GM21390 (cell line): ENCODE data around the gene NPHP4.

Experiments used
- ATAC-seq: cut with Tn5 transposase; IDR thresholded peaks from one replicate; pipeline ENCODE4 v1.9.1; 2021; ENCODE audit not compliant: unreplicated experiment

Gene NPHP4

GRCh38 chr1:5915587-5916571 is 76.3 kb downstream of the NPHP4 start:
- ATAC-seq, result no peak

- ATAC-seq, result no peak
Measured at GRCh38 chr1:5914676-5915365, 77.4 kb downstream of the NPHP4 start.

- ATAC-seq, result no peak
Measured at GRCh38 chr1:5913876-5914275, 78.3 kb downstream of the NPHP4 start.

GRCh38 chr1:5913078-5913845 is 79.0 kb downstream of the NPHP4 start:
- no peak for ATAC-seq

GRCh38 chr1:5911871-5912271 is 80.4 kb downstream of the NPHP4 start:
- no peak for ATAC-seq

- no peak for ATAC-seq
Measured at GRCh38 chr1:5911157-5911556, 81.1 kb downstream of the NPHP4 start.

GRCh38 chr1:5910666-5911065 is 81.6 kb downstream of the NPHP4 start:
- ATAC-seq, result no peak

GRCh38 chr1:5910276-5910620 is 82.0 kb downstream of the NPHP4 start:
- no peak for ATAC-seq

GRCh38 chr1:5909576-5910275 is 82.5 kb downstream of the NPHP4 start:
- no peak for ATAC-seq

- ATAC-seq, result no peak
Measured at GRCh38 chr1:5908461-5909375, 83.5 kb downstream of the NPHP4 start.

- ATAC-seq, result no peak
Measured at GRCh38 chr1:5907966-5908365, 84.3 kb downstream of the NPHP4 start.

- no peak for ATAC-seq
Measured at GRCh38 chr1:5907386-5907785, 84.8 kb downstream of the NPHP4 start.

GRCh38 chr1:5906966-5907365 is 85.3 kb downstream of the NPHP4 start:
- no peak for ATAC-seq

GRCh38 chr1:5906116-5906515 is 86.1 kb downstream of the NPHP4 start:
- ATAC-seq, result no peak

GRCh38 chr1:5905436-5905835 is 86.8 kb downstream of the NPHP4 start:
- no peak for ATAC-seq

GRCh38 chr1:5904551-5904950 is 87.7 kb downstream of the NPHP4 start:
- no peak for ATAC-seq

- ATAC-seq, result no peak
Measured at GRCh38 chr1:5903680-5904079, 88.5 kb downstream of the NPHP4 start.

GRCh38 chr1:5903031-5903430 is 89.2 kb downstream of the NPHP4 start:
- no peak for ATAC-seq

- ATAC-seq, result no peak
Measured at GRCh38 chr1:5901841-5902240, 90.4 kb downstream of the NPHP4 start.

- ATAC-seq, result no peak
Measured at GRCh38 chr1:5901150-5901549, 91.1 kb downstream of the NPHP4 start.
